Right forelimb (tissue), 1 donor: ENCODE measurements around the gene CPNE4.

Experiments used
- DNase-seq: peaks from one replicate; pipeline ENCODE4 v3.0.0-alpha.2; 2018

The CPNE4 gene

GRCh38 chr3:131669600-131669999, 365.2 kb downstream of the CPNE4 start:
- DNase-seq: no peak

GRCh38 chr3:131658771-131659170, 376.0 kb downstream of the CPNE4 start:
- DNase-seq: no peak

GRCh38 chr3:131658115-131658514, 376.7 kb downstream of the CPNE4 start:
- no peak for DNase-seq

- no peak for DNase-seq
These were observed 379.6 kb downstream of the CPNE4 start for GRCh38 chr3:131655070-131655690.

- DNase-seq: no peak
These were observed 389.2 kb downstream of the CPNE4 start for GRCh38 chr3:131645638-131646037.

GRCh38 chr3:131636266-131636775, 398.5 kb downstream of the CPNE4 start:
- no peak for DNase-seq

GRCh38 chr3:131630807-131631206, 404.0 kb downstream of the CPNE4 start:
- DNase-seq: no peak

- no peak for DNase-seq
These were observed 404.7 kb downstream of the CPNE4 start for GRCh38 chr3:131630097-131630496.

- no peak for DNase-seq
These were observed 411.4 kb downstream of the CPNE4 start for GRCh38 chr3:131623431-131623830.

- DNase-seq: no peak
These were observed 412.1 kb downstream of the CPNE4 start for GRCh38 chr3:131622726-131623125.

GRCh38 chr3:131620977-131621376, 413.8 kb downstream of the CPNE4 start:
- no peak for DNase-seq

GRCh38 chr3:131619821-131620220, 415.0 kb downstream of the CPNE4 start:
- no peak for DNase-seq

- no peak for DNase-seq
These were observed 418.1 kb downstream of the CPNE4 start for GRCh38 chr3:131616719-131617118.

GRCh38 chr3:131612745-131613144, 422.1 kb downstream of the CPNE4 start:
- DNase-seq: no peak

GRCh38 chr3:131610174-131610573, 424.6 kb downstream of the CPNE4 start:
- DNase-seq: no peak

- no peak for DNase-seq
These were observed 426.1 kb downstream of the CPNE4 start for GRCh38 chr3:131608741-131609140.

GRCh38 chr3:131608296-131608695, 426.5 kb downstream of the CPNE4 start:
- DNase-seq: no peak

- DNase-seq: no peak
These were observed 428.9 kb downstream of the CPNE4 start for GRCh38 chr3:131605916-131606315.

GRCh38 chr3:131602011-131602779, 432.6 kb downstream of the CPNE4 start:
- no peak for DNase-seq

- no peak for DNase-seq
These were observed 437.0 kb downstream of the CPNE4 start for GRCh38 chr3:131597816-131598215.

GRCh38 chr3:131596884-131597283, 437.9 kb downstream of the CPNE4 start:
- no peak for DNase-seq

GRCh38 chr3:131591394-131592014, 443.3 kb downstream of the CPNE4 start:
- DNase-seq: peak; percentile 48

GRCh38 chr3:131586277-131586676, 448.5 kb downstream of the CPNE4 start:
- DNase-seq: no peak

- DNase-seq: no peak
These were observed 452.4 kb downstream of the CPNE4 start for GRCh38 chr3:131582438-131582837.
